ENCODE measurements around the gene ARMH4.

DNA sequence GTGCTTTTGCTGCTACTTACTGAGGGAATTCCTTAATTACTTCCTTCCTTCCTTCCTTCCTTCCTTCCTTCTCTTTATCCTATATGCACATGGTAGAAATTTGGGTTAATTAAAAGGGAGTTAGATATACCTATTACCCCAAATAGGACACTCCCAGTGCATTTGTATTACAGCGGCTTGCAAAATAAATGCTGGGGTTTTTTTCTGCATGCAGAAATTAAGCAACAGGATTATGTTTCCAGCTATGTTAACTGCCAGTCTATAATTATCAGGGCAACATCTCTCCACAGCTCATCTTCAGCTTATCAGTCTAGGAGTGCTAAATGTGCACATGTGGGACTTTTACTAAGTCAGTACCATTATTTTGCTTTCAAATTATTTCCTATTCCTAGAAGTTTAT lies 153.2 kb downstream of the ARMH4 start:
- TF ChIP-seq ZNF274 (IDR thresholded peaks at IDR 0.05; ENCODE audit: low read depth, low read length) (no peak), YY1 (IDR thresholded peaks at IDR 0.05; ENCODE audit: insufficient read depth, insufficient read length) (no peak), SUZ12 (IDR thresholded peaks at IDR 0.05; ENCODE audit: extremely low read depth, insufficient read depth, insufficient read length) (no peak)
